Measurements from ENCODE around the gene CD82. TPM values are rescaled to one million over a fixed set of nuclear protein-coding genes. Genes with fewer than 3 reads are reported as not detected.

Gene CD82
- total RNA-seq, 1 donor: 38.4 TPM

GRCh38 chr11:44561964-44562734, 3.3 kb upstream of the CD82 start:
- H3K4me3 ChIP-seq (ENCODE audit: low read depth, low read length): no peak overlapping the region
- TF ChIP-seq CTCF (IDR thresholded peaks at IDR 0.05; ENCODE audit: insufficient read depth, low read depth, low read length): no peak
- DNase-seq (ENCODE audit: low read depth): no peak

- no peak for DNase-seq (ENCODE audit: low read depth)
- TF ChIP-seq CTCF (IDR thresholded peaks at IDR 0.05; ENCODE audit: insufficient read depth, low read depth, low read length): no peak
Measured at GRCh38 chr11:44562845-44563460, 2.5 kb upstream of the CD82 start.

GRCh38 chr11:44563711-44564110, 1.8 kb upstream of the CD82 start:
- DNase-seq (ENCODE audit: low read depth): peak; percentile 69
- H3K4me3 ChIP-seq (ENCODE audit: low read depth, low read length): no peak overlapping the region

More at GRCh38 chr11:44562845-44563460, 2.5 kb upstream of the CD82 start:
- no peak overlapping the region for H3K4me3 ChIP-seq (ENCODE audit: low read depth, low read length)

GRCh38 chr11:44564166-44564565, 1.3 kb upstream of the CD82 start:
- DNase-seq (ENCODE audit: low read depth): no peak
- H3K4me3 ChIP-seq (ENCODE audit: low read depth, low read length): no peak overlapping the region
- no peak for TF ChIP-seq CTCF (IDR thresholded peaks at IDR 0.05; ENCODE audit: insufficient read depth, low read depth, low read length)

More at GRCh38 chr11:44563711-44564110, 1.8 kb upstream of the CD82 start:
- no peak for TF ChIP-seq CTCF (IDR thresholded peaks at IDR 0.05; ENCODE audit: insufficient read depth, low read depth, low read length)

- H3K4me3 ChIP-seq (ENCODE audit: low read depth, low read length): peak overlapping the region; percentile 45
- TF ChIP-seq CTCF (IDR thresholded peaks at IDR 0.05; ENCODE audit: insufficient read depth, low read depth, low read length): no peak
- peak; percentile 83 for DNase-seq (ENCODE audit: low read depth)
Measured at GRCh38 chr11:44564670-44565210, 723 bp upstream of the CD82 start.

GRCh38 chr11:44565953-44566949, 788 bp downstream of the CD82 start:
- TF ChIP-seq CTCF (IDR thresholded peaks at IDR 0.05; ENCODE audit: insufficient read depth, low read depth, low read length): no peak
- H3K4me3 ChIP-seq (ENCODE audit: low read depth, low read length): peak overlapping the region; percentile 70
- no peak for DNase-seq (ENCODE audit: low read depth)

Measured in fibroblast of villous mesenchyme (primary cell).